ENCODE results near the gene GABARAPL2.

GABARAPL2 gene, protein sequence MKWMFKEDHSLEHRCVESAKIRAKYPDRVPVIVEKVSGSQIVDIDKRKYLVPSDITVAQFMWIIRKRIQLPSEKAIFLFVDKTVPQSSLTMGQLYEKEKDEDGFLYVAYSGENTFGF

DNA sequence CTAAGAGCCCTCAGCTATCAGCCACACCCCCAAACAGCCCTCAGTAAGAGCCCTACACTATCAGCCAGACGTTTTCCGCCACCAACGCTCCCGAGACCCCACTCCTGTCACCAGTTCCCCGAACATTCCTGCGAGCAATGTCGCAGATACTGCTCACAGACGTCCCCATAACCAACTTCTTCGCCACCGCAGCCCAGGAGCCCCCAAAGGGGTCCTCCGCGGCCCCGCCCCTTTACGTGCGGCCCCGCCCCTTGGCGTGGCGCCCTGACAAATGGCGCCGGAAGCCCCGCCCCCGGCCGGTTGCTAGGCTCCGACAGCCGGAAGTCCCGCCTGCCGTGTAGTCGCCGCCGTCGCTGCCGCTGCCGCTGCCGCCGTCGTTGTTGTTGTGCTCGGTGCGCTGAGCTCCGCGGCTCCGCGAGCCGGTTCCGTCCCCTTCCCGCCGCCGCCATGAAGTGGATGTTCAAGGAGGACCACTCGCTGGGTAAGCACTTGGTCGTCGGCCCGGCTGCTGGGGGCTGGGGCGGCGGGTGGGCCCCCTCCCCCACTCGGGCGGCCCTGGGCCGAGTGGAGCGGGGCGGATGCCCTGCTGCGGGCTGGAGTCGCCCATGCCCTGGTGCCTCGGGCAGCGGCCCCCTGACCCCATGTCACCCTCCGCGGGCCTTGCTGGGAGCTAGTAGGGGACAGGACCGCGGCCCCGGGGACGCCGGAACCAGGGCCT is at the start of gene GABARAPL2:
Gene GABARAPL2, plus strand, starts transcription at position 340 of the 718 bp plus-strand sequence. Its CDS starts 108 bp downstream, at position 448.
- peaks cover 25% of the 10 kb centered on the region for H3K27me3 Mint-ChIP-seq
- H3K4me3 Mint-ChIP-seq: peak within 1 kb of the TSS; percentile 85
- H3K4me1 Mint-ChIP-seq: peaks cover 33% of the 10 kb centered on the region
- ATAC-seq (replicated peaks; ENCODE audit: extremely low read depth, poor library complexity, severe bottlenecking) (peak; percentile 84), DNase-seq (ENCODE audit: low spot score in 2 of 2) (peak; percentile 87 to 94)
- peak within 1 kb of the TSS; percentile 94 for H3K27ac Mint-ChIP-seq (ENCODE audit: low read depth)
- no peaks in the 10 kb centered on the region for H3K9me3 Mint-ChIP-seq
- peaks cover 14% of the 10 kb centered on the region for H3K36me3 Mint-ChIP-seq (ENCODE audit: insufficient read depth)

DNA sequence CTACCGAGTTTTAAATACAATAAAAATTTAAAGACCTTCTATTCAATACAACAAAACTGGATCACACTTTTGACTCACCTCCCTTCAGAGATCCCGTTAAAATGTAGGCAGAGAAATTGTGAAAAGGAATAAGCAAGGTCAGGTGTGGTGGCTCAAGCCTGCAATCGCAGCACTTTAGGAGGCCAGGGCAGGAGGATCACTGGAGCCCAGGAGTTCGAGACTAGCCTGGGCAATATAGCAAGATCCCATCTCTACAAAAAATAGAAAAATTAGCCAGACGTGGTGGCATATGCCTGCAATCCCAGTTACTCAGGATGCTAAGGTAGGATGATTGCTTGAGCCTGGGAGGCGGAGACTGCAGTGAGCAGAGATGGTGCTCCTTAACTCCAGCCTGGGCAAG is 47.0 kb upstream of the GABARAPL2 start:
- Mint-ChIP-seq H3K27ac (ENCODE audit: low read depth) (no peak overlapping the region), H3K27me3 (no peaks in the 10 kb centered on the region), H3K9me3 (no peaks in the 10 kb centered on the region), H3K36me3 (ENCODE audit: insufficient read depth) (peaks cover 9% of the 10 kb centered on the region), H3K4me3 (no peak overlapping the region), H3K4me1 (peaks cover 22% of the 10 kb centered on the region)
- DNase-seq (ENCODE audit: low spot score in 2 of 2) (no peak), ATAC-seq (replicated peaks; ENCODE audit: extremely low read depth, poor library complexity, severe bottlenecking) (no peak)

DNA sequence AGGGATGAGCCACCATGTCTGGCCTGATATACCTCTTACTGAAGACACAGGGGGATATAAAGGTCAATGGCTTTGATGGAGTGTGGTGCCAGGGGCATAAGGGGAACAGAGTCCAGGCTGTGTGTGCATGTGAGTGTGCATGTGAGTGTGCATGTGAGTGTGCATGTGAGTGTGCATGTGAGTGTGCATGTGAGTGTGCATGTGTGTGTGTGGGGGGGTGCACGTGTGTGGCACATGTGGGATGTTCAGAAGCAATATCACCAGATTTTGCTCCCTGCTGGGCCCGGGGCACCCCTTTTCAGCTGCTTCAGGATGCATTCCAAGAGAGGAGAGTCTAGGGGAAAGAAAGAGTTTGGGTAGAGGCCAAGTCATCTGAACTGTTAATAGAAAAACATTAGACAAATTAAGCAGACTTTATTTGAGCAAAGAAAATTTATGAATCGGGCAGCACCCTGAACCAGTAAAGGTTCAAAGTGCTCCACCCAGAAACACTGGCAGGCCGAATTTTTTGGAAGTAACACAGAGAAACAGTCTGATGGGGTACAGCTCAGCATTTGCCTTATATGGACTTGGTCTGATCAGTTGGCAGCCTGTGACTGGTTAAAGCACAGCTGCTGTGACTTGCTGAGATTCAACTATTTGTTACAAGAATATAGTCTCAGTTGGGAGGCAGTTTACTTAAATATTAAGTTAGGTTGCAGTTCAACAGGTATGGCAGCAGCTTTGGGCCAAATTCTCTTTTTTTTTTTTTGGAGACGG is 40.0 kb upstream of the GABARAPL2 start:
- DNase-seq (ENCODE audit: low spot score in 2 of 2): no peak
- Mint-ChIP-seq H3K9me3 (no peaks in the 10 kb centered on the region), H3K36me3 (ENCODE audit: insufficient read depth) (no peaks in the 10 kb centered on the region), H3K4me3 (no peak overlapping the region), H3K27ac (ENCODE audit: low read depth) (no peak overlapping the region), H3K4me1 (no peaks in the 10 kb centered on the region), H3K27me3 (no peaks in the 10 kb centered on the region)
- ATAC-seq (replicated peaks; ENCODE audit: extremely low read depth, poor library complexity, severe bottlenecking): no peak

DNA sequence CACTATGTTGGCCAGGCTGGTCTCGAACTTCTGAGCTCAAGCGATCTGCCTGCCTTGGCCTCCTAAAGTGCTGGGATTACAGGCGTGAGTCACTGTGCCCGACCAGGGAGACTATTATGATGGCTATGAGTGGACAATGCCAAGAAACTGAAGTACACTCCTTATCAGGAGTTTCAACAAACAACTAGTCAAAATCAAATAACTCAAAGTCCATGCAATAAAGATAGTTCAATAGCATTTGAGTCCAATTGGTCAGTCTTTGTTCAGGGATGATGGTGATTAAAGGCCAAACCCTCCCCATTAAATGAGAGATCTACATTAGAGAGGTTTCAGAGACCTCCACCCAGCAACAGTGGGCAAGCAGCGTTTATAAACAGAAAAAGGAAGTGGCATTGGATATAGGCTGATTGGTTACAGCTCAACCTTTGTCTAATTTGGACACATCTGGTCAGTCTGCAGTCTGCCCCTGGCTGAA is 38.3 kb upstream of the GABARAPL2 start:
- ATAC-seq (replicated peaks; ENCODE audit: extremely low read depth, poor library complexity, severe bottlenecking) (no peak), DNase-seq (ENCODE audit: low spot score in 2 of 2) (no peak)
- Mint-ChIP-seq H3K36me3 (ENCODE audit: insufficient read depth) (no peaks in the 10 kb centered on the region), H3K9me3 (no peaks in the 10 kb centered on the region), H3K4me1 (no peaks in the 10 kb centered on the region), H3K4me3 (no peak overlapping the region), H3K27me3 (no peaks in the 10 kb centered on the region), H3K27ac (ENCODE audit: low read depth) (no peak overlapping the region)

DNA sequence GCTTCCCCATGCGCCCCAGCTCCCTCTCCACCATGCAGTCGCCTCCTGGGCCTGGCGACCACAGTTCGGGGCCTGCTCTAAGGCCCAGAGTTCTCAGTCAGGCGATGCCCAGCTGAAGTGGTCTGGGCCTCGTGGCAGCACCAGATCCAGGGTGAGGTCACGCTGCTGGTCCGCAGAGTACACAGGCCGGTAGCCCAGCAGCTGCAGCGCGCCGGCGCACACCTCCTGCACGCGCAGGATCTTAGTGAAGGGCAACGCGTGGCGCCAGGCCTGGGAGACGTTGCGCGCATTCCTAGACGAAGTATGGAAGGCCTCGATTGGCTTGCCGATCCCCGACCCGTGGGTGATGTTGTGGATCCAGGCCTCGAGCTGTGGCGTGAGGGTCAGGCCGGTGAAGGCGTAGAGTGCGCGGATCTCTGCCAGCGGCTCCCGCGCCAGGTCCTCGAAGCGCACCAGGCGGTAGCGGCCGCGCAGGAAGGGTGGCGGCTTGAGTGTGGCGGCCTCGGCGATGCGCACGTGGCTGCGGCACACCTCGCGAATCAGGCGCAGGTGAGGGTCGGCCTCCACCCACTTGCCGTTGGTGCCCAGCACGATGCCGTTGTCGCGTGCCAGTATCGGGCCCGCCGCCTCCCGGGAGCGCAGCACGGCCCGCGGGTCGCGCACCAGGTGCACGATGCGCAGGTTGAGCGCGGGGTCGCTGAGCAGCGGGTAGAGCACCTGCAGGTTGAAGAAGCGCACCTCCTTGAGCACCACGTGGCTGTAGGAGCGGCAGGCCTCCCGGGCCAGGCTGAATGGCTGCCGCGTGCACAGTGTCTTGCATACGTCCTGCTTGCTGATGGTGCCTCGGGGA is 36.9 kb upstream of the GABARAPL2 start:
- no peaks in the 10 kb centered on the region for H3K36me3 Mint-ChIP-seq (ENCODE audit: insufficient read depth)
- no peak overlapping the region for H3K4me3 Mint-ChIP-seq
- no peak for ATAC-seq (replicated peaks; ENCODE audit: extremely low read depth, poor library complexity, severe bottlenecking)
- no peaks in the 10 kb centered on the region for H3K9me3 Mint-ChIP-seq
- H3K27me3 Mint-ChIP-seq: no peaks in the 10 kb centered on the region
- no peak overlapping the region for H3K27ac Mint-ChIP-seq (ENCODE audit: low read depth)
- no peak for DNase-seq (ENCODE audit: low spot score in 2 of 2)
- no peaks in the 10 kb centered on the region for H3K4me1 Mint-ChIP-seq

DNA sequence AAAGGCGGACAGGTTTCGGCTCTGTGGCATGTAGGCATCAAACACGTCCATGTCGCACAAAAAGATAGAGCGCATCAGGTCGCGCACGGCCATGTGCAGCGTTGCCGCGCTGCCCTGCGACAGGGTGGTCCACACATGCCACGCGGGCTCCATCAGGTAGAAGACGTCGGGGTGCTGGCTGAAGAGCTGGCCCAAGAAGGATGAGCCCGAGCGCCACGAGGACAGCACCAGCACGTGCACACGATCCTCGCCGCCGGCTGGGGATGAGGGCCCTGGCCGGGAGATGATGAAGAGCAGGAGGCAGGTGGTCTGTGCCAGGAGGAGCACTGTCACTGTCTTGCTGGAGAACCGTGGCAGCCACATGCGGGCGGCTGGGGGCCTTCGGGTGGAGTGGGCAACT is 36.2 kb upstream of the GABARAPL2 start:
- Mint-ChIP-seq H3K27me3 (no peaks in the 10 kb centered on the region), H3K4me1 (no peaks in the 10 kb centered on the region), H3K9me3 (no peaks in the 10 kb centered on the region), H3K4me3 (no peak overlapping the region), H3K36me3 (ENCODE audit: insufficient read depth) (peaks cover 2% of the 10 kb centered on the region), H3K27ac (ENCODE audit: low read depth) (no peak overlapping the region)
- ATAC-seq (replicated peaks; ENCODE audit: extremely low read depth, poor library complexity, severe bottlenecking): no peak
- no peak for DNase-seq (ENCODE audit: low spot score in 2 of 2)

DNA sequence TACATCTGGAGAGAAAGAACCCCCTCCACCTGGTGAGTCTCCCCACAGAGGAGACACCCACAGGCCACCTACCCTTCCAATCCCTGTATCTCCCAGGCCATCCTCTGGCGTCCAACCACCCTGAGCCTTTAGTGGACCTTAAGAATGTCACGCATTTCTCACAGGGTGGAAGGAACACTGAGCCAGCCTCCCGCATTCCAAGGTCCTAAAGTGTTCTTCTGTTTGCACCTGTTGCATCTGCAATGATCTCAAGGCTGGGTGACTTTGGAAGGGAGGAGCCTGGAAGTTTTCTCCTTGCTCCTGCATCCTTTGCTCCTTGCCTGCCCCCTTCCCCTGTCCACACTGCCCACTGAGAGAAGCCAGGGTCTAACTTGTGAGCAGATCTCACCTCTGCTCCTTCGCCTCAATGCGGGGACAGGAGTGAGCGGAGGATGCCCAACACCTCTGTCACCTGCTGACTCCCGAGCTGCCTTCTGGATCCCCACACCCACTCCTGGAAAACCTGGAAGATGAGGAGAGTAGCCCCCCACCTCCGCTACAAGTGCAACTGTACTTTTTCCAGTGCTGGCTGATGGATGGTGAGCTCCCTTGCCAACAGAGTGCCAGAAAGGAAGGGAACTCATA is 33.9 kb upstream of the GABARAPL2 start:
- Mint-ChIP-seq H3K9me3 (no peaks in the 10 kb centered on the region), H3K27ac (ENCODE audit: low read depth) (no peak overlapping the region), H3K4me3 (no peak overlapping the region), H3K36me3 (ENCODE audit: insufficient read depth) (peaks cover 2% of the 10 kb centered on the region), H3K4me1 (no peaks in the 10 kb centered on the region), H3K27me3 (no peaks in the 10 kb centered on the region)
- ATAC-seq (replicated peaks; ENCODE audit: extremely low read depth, poor library complexity, severe bottlenecking) (no peak), DNase-seq (ENCODE audit: low spot score in 2 of 2) (no peak)

DNA sequence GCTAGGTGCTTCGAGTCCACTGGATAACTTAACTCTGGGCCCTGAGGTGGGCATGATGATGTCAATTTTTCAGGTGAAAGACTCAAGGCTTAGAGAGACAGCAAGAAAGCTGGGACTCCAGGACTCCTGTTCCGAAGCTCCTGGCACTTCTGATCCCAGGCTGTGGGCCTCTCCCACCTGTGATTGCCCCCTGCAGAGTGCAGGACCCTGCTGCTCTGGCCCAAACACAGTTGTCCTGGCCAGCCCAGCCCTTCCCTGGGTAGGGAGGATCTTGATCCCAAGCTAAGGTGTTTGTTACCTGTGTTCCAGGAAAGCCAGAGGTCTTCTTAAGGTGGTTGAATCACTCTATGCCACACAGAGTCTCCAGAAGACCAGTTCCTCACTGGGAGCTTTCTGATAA is 33.4 kb upstream of the GABARAPL2 start:
- H3K4me1 Mint-ChIP-seq: no peaks in the 10 kb centered on the region
- no peaks in the 10 kb centered on the region for H3K27me3 Mint-ChIP-seq
- H3K9me3 Mint-ChIP-seq: no peaks in the 10 kb centered on the region
- DNase-seq (ENCODE audit: low spot score in 2 of 2) (no peak), ATAC-seq (replicated peaks; ENCODE audit: extremely low read depth, poor library complexity, severe bottlenecking) (no peak)
- H3K36me3 Mint-ChIP-seq (ENCODE audit: insufficient read depth): peaks cover 2% of the 10 kb centered on the region
- no peak overlapping the region for H3K27ac Mint-ChIP-seq (ENCODE audit: low read depth)
- no peak overlapping the region for H3K4me3 Mint-ChIP-seq

DNA sequence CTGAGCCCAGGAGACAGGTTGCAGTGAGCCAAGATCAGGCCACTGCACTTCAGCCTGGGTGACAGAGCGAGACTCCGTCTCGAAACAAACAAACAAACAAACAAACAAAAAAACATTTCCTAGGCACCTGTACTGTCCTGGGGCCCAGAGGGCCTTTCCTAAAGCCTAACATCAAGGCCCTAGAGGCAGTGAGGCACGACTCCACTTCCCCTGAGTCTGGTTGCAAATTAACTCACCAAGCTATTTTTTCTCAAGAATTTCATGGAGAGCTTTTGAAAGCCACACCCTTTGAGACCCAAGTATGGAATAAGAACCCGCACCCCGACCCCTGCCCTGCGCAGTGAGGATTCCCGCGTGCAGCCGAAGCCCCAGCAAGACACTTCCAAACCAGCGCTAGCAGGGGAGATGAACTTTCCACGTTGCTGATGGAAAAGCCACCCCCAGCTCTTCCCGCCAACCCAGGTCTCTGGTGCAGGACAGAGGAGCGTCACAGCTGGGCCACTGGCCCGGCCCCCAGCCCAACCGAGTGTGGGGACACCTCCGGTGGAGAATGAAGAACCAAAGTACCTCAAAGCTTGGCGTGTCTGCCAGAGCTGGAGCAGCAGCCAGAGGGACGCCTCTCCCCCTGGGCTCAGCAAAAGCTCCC is 31.5 kb upstream of the GABARAPL2 start:
- peaks cover 2% of the 10 kb centered on the region for H3K36me3 Mint-ChIP-seq (ENCODE audit: insufficient read depth)
- no peak overlapping the region for H3K27ac Mint-ChIP-seq (ENCODE audit: low read depth)
- no peaks in the 10 kb centered on the region for H3K27me3 Mint-ChIP-seq
- DNase-seq (ENCODE audit: low spot score in 2 of 2) (no peak), ATAC-seq (replicated peaks; ENCODE audit: extremely low read depth, poor library complexity, severe bottlenecking) (no peak)
- H3K4me3 Mint-ChIP-seq: no peak overlapping the region
- H3K9me3 Mint-ChIP-seq: no peaks in the 10 kb centered on the region
- H3K4me1 Mint-ChIP-seq: no peaks in the 10 kb centered on the region

DNA sequence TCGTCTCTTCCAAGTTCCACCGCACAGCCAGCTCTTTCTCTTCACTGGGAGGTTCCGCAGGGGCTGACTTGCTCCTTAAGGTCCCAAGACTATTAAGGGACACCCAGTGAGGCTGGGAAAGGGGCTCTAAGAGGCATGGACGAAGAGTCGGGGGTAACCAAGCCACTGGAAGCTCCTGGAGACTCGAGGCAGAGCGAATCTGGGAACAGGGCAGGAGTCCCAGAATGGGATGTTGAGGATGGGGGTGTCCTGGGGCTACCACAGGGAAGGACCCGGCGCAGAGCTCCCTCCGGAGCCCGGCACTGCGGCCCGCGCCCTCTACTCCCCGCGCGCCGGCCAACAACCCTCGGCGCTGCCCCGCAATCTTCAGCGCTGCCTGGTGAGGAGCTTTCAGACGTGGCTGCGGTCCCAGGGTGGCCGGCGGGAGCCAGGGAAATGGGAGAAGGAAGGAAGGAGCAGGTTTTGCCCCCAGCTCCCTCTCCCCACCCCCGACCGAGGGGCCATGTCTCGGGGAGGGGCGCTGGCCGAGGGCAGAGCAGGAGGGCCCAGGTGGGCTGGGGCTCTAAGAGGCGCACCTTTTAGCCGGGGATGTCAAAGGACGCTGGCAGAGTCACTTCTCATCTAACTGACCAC is 30.9 kb upstream of the GABARAPL2 start:
- H3K27me3 Mint-ChIP-seq: no peaks in the 10 kb centered on the region
- H3K9me3 Mint-ChIP-seq: no peaks in the 10 kb centered on the region
- H3K27ac Mint-ChIP-seq (ENCODE audit: low read depth): no peak overlapping the region
- peaks cover 2% of the 10 kb centered on the region for H3K36me3 Mint-ChIP-seq (ENCODE audit: insufficient read depth)
- DNase-seq (ENCODE audit: low spot score in 2 of 2): no peak
- H3K4me1 Mint-ChIP-seq: no peaks in the 10 kb centered on the region
- H3K4me3 Mint-ChIP-seq: no peak overlapping the region
- ATAC-seq (replicated peaks; ENCODE audit: extremely low read depth, poor library complexity, severe bottlenecking): no peak

DNA sequence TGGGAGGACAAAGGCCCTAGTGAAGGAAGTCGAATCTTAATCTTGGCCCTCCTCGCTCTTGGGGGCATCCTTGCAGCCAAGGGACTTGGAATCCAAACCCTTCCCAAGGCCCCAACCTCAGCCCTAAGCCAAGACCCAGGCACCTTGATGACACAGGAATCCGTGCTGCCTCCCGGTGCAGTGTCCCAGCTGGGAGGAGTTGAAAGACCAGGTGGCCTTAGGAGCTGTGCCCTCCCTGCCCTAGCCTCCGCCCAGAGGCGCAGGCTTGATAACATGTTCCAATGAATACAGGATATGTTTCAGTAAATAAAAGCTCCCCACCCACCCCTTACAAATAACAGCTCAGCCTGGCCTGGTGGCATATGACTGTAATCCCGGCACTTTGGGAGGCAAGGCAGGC is 30.3 kb upstream of the GABARAPL2 start, which contains the start of gene CHST5:
Gene CHST5, minus strand, starts transcription at position 208 of the 400 bp plus-strand sequence. CDS start 5,724 bp downstream, outside the sequence.
- Mint-ChIP-seq H3K9me3 (no peaks in the 10 kb centered on the region), H3K4me3 (no peak within 1 kb of the TSS), H3K36me3 (ENCODE audit: insufficient read depth) (peaks cover 2% of the 10 kb centered on the region), H3K27me3 (no peaks in the 10 kb centered on the region), H3K4me1 (no peaks in the 10 kb centered on the region), H3K27ac (ENCODE audit: low read depth) (no peak within 1 kb of the TSS)
- ATAC-seq (replicated peaks; ENCODE audit: extremely low read depth, poor library complexity, severe bottlenecking): no peak
- no peak for DNase-seq (ENCODE audit: low spot score in 2 of 2)

All from central memory CD8-positive, alpha-beta T cell (primary cell).